Fibroblast of mammary gland (primary cell): ENCODE data around the gene CNOT8.
"Not testable (repeated sequence)": the region's sequence is repeated elsewhere in the genome, so short reads cannot be mapped to it uniquely, and the experiment has no call there.

ENCODE experiments used
- DNase-seq: peaks from one replicate; pipeline ENCODE4 v3.0.0-alpha.2; 2010; ENCODE audit warnings: low read depth
- H3K4me3 ChIP-seq: 2 replicates; pipeline ENCODE4 v1.5.1; 2011; ENCODE audit warnings: low read depth, mild to moderate bottlenecking, low read length, moderate library complexity; ENCODE audit not compliant: control insufficient read depth
- CTCF ChIP-seq: conservative IDR thresholded peaks from 2 replicates; pipeline ENCODE4 v1.5.1; 2011; ENCODE audit warnings: low read depth, low read length, inconsistent platforms; ENCODE audit not compliant: control insufficient read depth, insufficient read depth

Gene CNOT8

DNA sequence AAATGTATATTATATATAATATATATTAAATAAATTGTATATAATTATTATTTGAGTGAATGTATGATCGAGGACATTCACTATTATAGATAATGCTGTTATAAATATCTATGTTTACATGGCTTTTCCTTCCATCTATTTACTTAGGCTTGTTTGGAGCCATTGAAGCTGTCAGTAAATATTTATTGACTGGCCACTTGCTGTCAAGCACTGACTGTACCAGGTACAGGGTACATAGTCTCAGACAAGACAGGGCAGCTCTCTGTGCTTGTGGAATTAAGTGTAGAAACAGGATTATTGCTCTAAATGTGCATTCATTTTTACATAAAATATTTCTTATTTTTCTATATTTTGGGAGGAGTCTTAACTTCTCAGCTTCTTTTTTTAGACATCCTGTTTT, 24.4 kb upstream of the CNOT8 start:
- TF ChIP-seq CTCF = no peak
- H3K4me3 ChIP-seq = no peak overlapping the region
- DNase-seq = no peak

DNA sequence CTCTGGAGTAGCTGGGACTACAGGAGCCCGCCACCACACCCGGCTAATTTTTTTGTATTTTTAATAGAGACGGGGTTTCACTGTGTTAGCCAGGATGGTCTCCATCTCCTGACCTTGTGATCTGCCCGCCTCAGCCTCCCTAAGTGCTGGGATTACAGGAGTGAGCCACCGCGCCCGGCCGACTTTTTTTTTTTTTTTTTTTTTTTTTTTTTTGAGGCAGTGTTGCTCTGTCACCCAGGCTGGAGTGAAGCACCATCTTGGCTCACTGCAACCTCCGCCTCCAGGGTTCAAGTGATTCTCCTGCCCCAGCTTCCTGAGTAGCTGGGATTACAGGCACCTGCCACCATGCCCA, 22.8 kb upstream of the CNOT8 start:
- not testable (repeated sequence) for DNase-seq, H3K4me3 ChIP-seq

DNA sequence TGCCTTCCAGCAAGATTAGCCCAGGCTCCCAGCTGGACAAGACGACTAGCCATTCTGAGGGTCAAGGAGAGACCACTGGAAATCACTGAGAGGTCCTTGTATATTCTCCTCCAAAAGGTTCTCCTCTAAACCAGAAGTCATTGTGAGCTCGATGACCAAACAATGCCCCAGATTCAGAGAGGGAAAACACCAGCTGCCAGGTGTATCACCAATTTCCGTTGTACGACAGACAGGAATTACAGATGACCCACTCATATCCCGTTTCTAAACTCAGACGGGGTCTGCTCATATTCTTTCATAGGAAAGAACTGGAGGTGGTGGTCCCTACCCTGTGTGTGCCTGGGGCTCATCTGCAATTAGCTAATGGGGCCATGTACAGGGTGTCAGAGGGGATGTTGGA, 22.2 kb upstream of the CNOT8 start:
- no peak for DNase-seq
- H3K4me3 ChIP-seq = no peak overlapping the region
- no peak for TF ChIP-seq CTCF

DNA sequence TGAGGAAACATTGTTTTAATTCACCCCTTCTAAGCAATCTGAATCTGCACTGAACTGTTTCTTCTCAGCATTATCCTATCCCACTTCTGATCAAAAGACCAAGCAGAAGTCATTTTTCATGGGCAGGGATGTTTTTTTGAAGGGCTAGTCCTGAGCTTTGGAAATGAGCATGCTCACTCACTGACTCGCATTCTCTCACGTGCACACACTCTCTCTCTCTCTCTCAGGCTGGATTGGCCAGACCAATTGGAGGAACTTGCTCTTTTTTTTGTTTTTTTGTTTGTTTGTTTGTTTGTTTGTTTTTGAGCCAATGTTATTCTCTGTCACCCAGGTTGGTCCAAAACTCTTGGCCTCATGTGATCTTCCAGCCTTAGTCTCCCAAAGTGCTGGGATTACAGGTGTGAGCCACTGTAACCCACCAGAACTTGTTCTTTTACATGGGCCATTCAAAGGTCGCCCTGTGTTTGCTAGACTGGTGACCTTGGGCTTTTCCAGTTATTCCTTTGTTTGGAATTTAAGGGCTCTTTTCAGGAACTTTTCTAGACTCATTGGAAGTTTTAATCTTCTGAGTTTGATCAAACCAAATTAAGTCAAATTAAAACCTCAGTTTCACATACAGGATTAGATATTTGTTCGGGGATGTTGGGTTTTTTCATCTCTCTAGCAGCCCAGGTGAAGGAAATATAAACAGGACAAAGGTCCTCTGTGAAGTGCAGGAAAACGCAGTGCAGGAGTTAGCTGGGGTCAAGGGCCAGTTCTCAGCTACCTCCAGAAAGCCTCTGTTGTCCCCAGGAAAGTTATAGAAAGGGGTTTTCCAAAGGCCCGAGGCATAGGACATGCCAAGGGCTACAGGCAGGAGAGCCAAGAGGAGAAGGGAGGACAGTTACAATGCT, 21.2 kb upstream of the CNOT8 start:
- TF ChIP-seq CTCF = no peak
- no peak overlapping the region for H3K4me3 ChIP-seq
- DNase-seq = no peak

DNA sequence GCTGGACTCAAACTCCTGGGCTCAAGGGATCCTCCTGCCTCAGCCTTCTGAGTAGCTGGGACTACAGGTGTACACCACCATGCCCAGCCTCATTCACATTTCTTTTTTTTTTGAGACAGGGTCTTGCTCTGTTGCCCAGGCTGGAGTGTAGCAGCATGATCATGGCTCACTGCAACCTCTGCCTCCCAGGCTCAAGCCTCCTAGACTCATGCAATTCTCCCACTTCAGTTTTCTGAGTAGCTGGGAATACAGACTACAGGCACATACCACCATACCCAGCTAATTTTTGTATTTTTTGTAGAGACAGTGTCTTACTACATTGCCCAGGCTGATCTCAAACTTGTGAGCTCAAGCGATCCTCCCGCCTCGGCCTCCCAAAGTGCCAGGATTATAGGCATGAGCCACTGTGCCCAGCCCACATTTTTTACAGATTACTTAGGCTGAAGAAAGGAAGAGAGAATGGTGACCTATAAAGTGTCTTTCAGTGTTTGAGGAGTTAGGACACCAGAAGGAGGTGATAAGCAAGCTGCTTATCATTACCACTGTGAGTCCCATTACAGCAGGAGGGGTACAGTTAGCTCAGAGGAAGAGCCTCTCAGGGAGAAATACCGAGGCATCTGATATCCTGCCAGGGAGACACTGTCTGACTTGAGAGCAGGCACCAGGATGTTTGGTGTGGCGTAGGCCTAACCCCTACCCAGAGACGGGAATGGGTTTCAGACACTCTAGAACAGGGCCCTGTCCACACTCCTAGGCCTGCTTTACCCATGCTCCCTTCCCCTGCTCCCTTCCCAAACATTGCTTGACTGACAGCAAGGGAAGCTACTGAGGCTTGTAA, 17.8 kb upstream of the CNOT8 start:
- TF ChIP-seq CTCF = no peak
- DNase-seq = no peak
- H3K4me3 ChIP-seq = no peak overlapping the region

- H3K4me3 ChIP-seq = no peak overlapping the region
- DNase-seq = no peak
- TF ChIP-seq CTCF = no peak
These were observed 17.2 kb upstream of the CNOT8 start for GRCh38 chr5:154841273-154841661.

DNA sequence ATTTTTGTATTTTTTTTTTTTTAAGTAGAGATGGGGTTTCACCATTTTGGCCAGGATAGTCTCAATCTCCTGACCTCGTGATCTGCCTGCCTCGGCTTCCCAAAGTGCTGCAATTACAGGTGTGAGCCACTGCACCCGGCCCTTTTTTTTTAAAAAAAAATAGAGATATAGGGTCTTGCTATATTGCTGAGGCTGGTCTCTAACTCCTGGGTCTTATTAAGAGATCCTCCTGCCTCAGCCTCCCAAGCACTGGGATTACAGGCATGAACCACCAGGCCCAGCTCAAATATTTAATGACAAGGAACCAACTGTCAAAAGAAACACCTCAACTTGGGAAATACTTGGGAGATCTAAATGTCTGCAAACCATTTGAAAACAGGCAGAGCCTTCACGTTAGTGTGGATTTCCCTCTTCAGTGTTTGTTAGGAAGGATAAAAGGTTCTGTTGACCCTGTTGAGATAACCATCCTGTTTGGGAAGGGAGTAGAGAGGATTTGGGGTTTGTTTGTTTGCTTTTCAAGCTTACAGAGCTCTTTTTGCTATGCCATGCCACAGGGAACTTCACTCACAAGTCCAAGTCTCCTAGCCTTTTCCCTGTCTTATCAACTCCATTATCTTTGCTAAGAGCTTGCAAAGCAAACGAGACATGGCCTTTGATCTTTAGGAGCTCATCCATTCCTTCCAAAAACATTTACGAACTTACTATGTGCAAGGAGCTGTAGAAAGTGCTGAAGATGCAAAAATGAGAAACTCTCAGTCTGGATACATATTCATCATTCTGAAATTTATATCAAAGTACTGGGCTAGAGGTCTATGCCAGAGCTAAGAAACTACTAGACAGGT, 15.5 kb upstream of the CNOT8 start:
- no peak overlapping the region for H3K4me3 ChIP-seq
- TF ChIP-seq CTCF = no peak
- DNase-seq = no peak
